Upper lobe of left lung (tissue), 6 donors: ENCODE data around the gene DSC2. TPM values are rescaled to one million over a fixed set of nuclear protein-coding genes. Genes with fewer than 3 reads are reported as not detected.

Experiments
- ATAC-seq, 2 donors: fragments of 200-7000 bp; cut with Tn5 transposase; one replicate each; pipeline ENCODE4 v1.9.1; 2022; ENCODE audit warnings: mild to moderate bottlenecking in 2 of 2, moderate library complexity in 2 of 2; ENCODE audit not compliant: low FRiP score in 2 of 2
- DNase-seq, 2 donors: peaks; one replicate each; pipeline ENCODE4 v3.0.0-alpha.2; 2019 to 2020
- H3K27ac ChIP-seq, 4 donors: fragments of 200-600 bp; sonication (generic); one replicate each; pipeline ENCODE4 v1.5.1; 2016 to 2019
- H3K27me3 ChIP-seq, 4 donors: fragments of 200-600 bp; sonication (generic); one replicate each; pipeline ENCODE4 v1.5.1; 2017 to 2019
- H3K36me3 ChIP-seq, 4 donors: fragments of 200-600 bp; sonication (generic); one replicate each; pipeline ENCODE4 v1.5.1; 2016 to 2019
- H3K4me1 ChIP-seq, 4 donors: fragments of 200-600 bp; sonication (generic); one replicate each; pipeline ENCODE4 v1.5.1; 2018 to 2019
- H3K4me3 ChIP-seq, 4 donors: fragments of 200-600 bp; sonication (generic); one replicate each; pipeline ENCODE4 v1.5.1; 2017 to 2019; ENCODE audit warnings: mild to moderate bottlenecking in 2 of 4, moderate library complexity in 1 of 4
- H3K9me3 ChIP-seq, 4 donors: fragments of 200-600 bp; sonication (generic); one replicate each; pipeline ENCODE4 v1.5.1; 2018 to 2019
- EP300 ChIP-seq, 4 donors: sonication (generic); formaldehyde crosslinking; IDR thresholded peaks; one replicate each; pipeline ENCODE4 v1.5.1; 2017; ENCODE audit warnings: antibody characterized with exemption in 4 of 4, control low read depth in 2 of 4
- POLR2A ChIP-seq, 4 donors: fragments of 450-650 bp; IDR thresholded peaks; one replicate each; pipeline ENCODE4 v1.5.1; 2016 to 2017; ENCODE audit warnings: antibody characterized with exemption in 4 of 4, mild to moderate bottlenecking in 2 of 4
- POLR2AphosphoS5 ChIP-seq, 2 donors: sonication (generic); formaldehyde crosslinking; IDR thresholded peaks; one replicate each; pipeline ENCODE4 v1.5.1; 2017; ENCODE audit warnings: antibody characterized with exemption in 2 of 2
- WGBS, 2 donors: methylation state at CpG; one replicate each; pipeline ENCODE4 v1.1.5; 2017 to 2018; 5-methylcytosine and 5-hydroxymethylcytosine counted together
- total RNA-seq, 6 donors: library from RNA; depleted of rRNA in 4 of 6; stranded (reverse); fragments of >200 nt in 4 of 6; gene quantifications; one replicate each; pipeline versions ENCODE4 v1.1.0 to v1.2.1, GENCODE V29; 2016 to 2021
- TF ChIP-seq, protein P1 (sequence below), 6 experiments: fragments of 450-650 bp in 4 of 6; fragments of 200-600 bp in 2 of 6; sonication (generic) in 2 of 6; IDR thresholded peaks; one replicate each; pipeline ENCODE4 v1.5.1; 2016 to 2019; ENCODE audit warnings: antibody characterized with exemption in 6 of 6
- donor health status: DM: no; HTN: no; CAD: no; lungs with moderate emphysema.
- donor health status: DM: no; HTN: yes; CAD: no; lungs with severe emphysema.

The DSC2 gene
- total RNA-seq, 6 donors from 2014 or later, result 2.1 to 19.5 (median 13.2) TPM

DNA sequence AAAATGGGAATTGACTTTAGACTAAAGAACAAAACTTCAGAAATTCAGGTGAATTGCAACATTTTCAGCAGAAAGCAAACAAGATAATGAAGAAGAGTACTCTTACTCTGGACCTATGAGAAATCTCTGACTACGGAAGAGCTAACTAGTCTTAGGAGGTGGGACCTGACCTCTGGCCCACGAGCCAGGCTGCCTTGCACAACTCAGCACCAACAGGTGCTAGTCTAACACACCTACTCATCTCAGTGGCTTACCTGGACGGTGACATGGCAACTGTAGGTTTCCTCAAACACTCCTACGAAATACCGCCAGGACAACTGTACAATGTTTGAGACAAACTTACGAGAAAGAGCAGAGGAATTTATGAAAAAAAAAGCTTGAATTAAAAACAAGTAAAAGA is 56.6 kb downstream of the DSC2 start:
- 86 to 95% methylated on average over 6 of the region's 6 CpGs for WGBS, 2 donors
- no peak for ATAC-seq
- no peaks in the 10 kb centered on the region for H3K9me3 ChIP-seq
- H3K4me3 ChIP-seq, result no peak overlapping the region
- H3K27me3 ChIP-seq, result peaks cover 0 to 29% (median 16%) of the 10 kb centered on the region in 4 donors
- no peaks in the 10 kb centered on the region for H3K36me3 ChIP-seq
- no peak for DNase-seq
- H3K27ac ChIP-seq, result no peak overlapping the region
- TF ChIP-seq POLR2A (IDR thresholded peaks at IDR 0.05) (no peak), POLR2AphosphoS5 (IDR thresholded peaks at IDR 0.05) (no peak), EP300 (IDR thresholded peaks at IDR 0.05) (no peak)
- TF ChIP-seq, protein P1, sequence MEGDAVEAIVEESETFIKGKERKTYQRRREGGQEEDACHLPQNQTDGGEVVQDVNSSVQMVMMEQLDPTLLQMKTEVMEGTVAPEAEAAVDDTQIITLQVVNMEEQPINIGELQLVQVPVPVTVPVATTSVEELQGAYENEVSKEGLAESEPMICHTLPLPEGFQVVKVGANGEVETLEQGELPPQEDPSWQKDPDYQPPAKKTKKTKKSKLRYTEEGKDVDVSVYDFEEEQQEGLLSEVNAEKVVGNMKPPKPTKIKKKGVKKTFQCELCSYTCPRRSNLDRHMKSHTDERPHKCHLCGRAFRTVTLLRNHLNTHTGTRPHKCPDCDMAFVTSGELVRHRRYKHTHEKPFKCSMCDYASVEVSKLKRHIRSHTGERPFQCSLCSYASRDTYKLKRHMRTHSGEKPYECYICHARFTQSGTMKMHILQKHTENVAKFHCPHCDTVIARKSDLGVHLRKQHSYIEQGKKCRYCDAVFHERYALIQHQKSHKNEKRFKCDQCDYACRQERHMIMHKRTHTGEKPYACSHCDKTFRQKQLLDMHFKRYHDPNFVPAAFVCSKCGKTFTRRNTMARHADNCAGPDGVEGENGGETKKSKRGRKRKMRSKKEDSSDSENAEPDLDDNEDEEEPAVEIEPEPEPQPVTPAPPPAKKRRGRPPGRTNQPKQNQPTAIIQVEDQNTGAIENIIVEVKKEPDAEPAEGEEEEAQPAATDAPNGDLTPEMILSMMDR (IDR thresholded peaks at IDR 0.05), result no peak
- H3K4me1 ChIP-seq, result peaks cover 0 to 23% (median 14%) of the 10 kb centered on the region in 4 donors

DNA sequence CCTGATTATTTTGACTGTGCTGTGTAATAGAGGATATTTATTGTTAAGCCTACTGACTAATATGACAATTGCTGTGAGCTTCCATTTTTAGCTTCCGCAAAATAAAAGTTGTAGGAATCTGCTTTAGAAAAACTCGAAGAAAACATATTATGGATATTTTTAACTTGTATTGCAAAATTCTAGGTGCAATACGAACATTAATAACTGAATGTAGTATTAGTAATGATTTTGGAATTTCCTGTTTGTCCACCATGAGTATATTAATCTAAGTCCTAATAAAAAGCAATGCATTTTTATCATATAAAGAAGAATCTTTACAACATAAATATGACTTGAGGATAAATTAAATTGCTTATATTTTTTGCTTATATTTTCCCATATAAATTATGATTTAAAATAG is 57.3 kb downstream of the DSC2 start:
- WGBS, 2 donors, result 52 to 70% methylated on average over 3 of the region's 3 CpGs
- H3K9me3 ChIP-seq, result no peaks in the 10 kb centered on the region
- peaks cover 0 to 35% (median 16%) of the 10 kb centered on the region in 4 donors for H3K27me3 ChIP-seq
- no peak overlapping the region for H3K4me3 ChIP-seq
- H3K27ac ChIP-seq, result no peak overlapping the region
- peaks cover 0 to 23% (median 14%) of the 10 kb centered on the region in 4 donors for H3K4me1 ChIP-seq
- H3K36me3 ChIP-seq, result no peaks in the 10 kb centered on the region
- DNase-seq (no peak), ATAC-seq (no peak)
- TF ChIP-seq EP300 (IDR thresholded peaks at IDR 0.05), result no peak
- no peak for TF ChIP-seq POLR2A (IDR thresholded peaks at IDR 0.05)
- TF ChIP-seq POLR2AphosphoS5 (IDR thresholded peaks at IDR 0.05), result no peak
- TF ChIP-seq, protein P1 (IDR thresholded peaks at IDR 0.05), result no peak

DNA sequence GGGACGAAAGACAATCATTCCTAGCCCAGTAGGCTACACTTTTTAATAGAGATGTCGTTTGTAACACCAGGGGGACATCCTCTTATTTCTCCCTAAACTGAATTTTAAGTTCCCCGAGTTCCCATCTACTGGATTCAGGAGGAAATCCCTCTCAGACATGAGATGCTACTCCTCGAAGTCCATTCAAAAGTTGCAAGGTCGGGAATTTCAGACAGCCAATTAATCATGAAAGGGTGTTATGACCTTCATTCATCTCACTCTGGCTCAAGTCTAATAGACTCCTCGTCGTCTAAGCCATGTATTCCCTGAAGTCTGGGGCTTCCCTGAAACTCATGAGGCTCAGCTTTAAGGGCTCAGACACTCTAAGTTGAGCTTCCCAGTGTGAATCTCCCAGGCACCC is 58.5 kb downstream of the DSC2 start:
- Histone ChIP-seq H3K4me1 (peaks cover 0 to 23% (median 14%) of the 10 kb centered on the region in 4 donors), H3K4me3 (no peak overlapping the region), H3K27me3 (peaks cover 0 to 45% (median 16%) of the 10 kb centered on the region in 4 donors), H3K9me3 (no peaks in the 10 kb centered on the region), H3K36me3 (no peaks in the 10 kb centered on the region), H3K27ac (no peak overlapping the region)
- ATAC-seq (no peak), DNase-seq (no peak)
- TF ChIP-seq POLR2A (IDR thresholded peaks at IDR 0.05) (no peak), POLR2AphosphoS5 (IDR thresholded peaks at IDR 0.05) (no peak), EP300 (IDR thresholded peaks at IDR 0.05) (no peak)
- TF ChIP-seq, protein P1 (IDR thresholded peaks at IDR 0.05), result no peak
- 58 to 67% methylated on average over 7 of the region's 7 CpGs for WGBS, 2 donors

DNA sequence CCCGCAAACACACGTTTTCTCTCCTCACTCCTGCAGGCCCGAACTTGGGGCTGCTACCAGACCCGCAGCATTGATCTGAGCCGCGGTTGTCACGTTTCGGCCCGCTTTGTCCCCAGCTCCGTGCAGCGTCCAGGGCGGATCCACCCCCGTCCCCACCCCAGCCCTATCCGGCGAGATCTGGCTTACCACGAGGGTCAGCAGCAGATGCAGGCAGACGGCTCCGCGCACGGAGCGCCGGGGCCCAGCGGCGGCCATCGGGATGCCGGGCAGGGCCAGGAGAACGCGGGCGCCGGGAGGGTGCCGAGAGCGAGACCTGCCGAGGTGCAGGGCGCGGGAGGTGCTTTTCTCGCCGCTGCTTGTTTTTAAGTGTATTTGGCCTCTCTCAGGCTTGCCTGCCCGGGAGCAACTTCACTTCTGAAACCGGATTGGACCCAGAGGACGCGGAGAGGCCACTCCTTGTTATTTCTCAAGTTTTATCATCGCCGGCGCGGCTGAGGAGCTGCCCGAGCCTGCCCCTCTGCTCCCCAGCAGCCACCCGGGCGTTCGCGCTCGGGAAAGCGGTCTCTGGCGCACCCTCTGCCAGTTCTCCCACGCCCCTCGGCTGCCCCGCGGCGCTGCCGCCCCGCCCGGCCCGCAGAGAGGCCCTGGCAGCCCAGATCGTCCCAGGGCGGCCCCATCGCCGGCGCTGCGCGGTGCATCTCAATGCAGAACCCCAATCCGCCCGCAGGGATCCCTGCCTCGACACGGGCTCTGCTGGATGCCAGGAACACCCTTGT is 59.6 kb downstream of the DSC2 start, which contains the start of gene DSC3:
Gene DSC3 (minus strand): TSS at position 337 of the 776 bp plus-strand sequence. CDS start 82 bp downstream, at position 255.
- no peak for TF ChIP-seq EP300 (IDR thresholded peaks at IDR 0.05)
- TF ChIP-seq, protein P1 (IDR thresholded peaks at IDR 0.05), result no peak
- no peak for TF ChIP-seq POLR2A (IDR thresholded peaks at IDR 0.05)
- TF ChIP-seq POLR2AphosphoS5 (IDR thresholded peaks at IDR 0.05), result no peak
- peaks cover 0 to 23% (median 14%) of the 10 kb centered on the region in 4 donors for H3K4me1 ChIP-seq
- DNase-seq, result peak in 1 of 2 donors; percentile 84

More for the DNA sequence above, 59.6 kb downstream of the DSC2 start, which contains the start of gene DSC3:
- Histone ChIP-seq H3K9me3 (no peaks in the 10 kb centered on the region), H3K27ac (no peak within 1 kb of the TSS), H3K27me3 (peaks cover 0 to 45% (median 16%) of the 10 kb centered on the region in 4 donors), H3K36me3 (no peaks in the 10 kb centered on the region), H3K4me3 (peak within 1 kb of the TSS in 3 of 4 donors; percentile 21 to 36 (median 25))
- ATAC-seq, result peak; percentile 34 to 67
- 3 to 5% methylated on average over 19 to 57 of the region's 73 CpGs for WGBS, 2 donors
